HG03378 (cell line): ENCODE results near the gene SDC3.
"Not testable (repeated sequence)": the region's sequence is repeated elsewhere in the genome, so short reads cannot be mapped to it uniquely, and the experiment has no call there.

Experiments
- ATAC-seq: cut with Tn5 transposase; IDR thresholded peaks from one replicate; pipeline ENCODE4 v1.9.1; 2021; ENCODE audit warnings: mild to moderate bottlenecking, moderate library complexity; ENCODE audit not compliant: unreplicated experiment

Gene SDC3

GRCh38 chr1:30908696-30909364 lies at the start of gene SDC3:
Gene SDC3, minus strand, starts transcription at chr1:30908758. Its CDS starts 172 bp downstream, at chr1:30908586.
- ATAC-seq, result no peak

GRCh38 chr1:30957560-30958222 lies 49.1 kb upstream of the SDC3 start:
- ATAC-seq, result no peak

GRCh38 chr1:30955448-30956015 lies 47.0 kb upstream of the SDC3 start:
- no peak for ATAC-seq

GRCh38 chr1:30953685-30954084 lies 45.1 kb upstream of the SDC3 start:
- no peak for ATAC-seq

- ATAC-seq, result no peak
Observed at GRCh38 chr1:30952098-30952497, 43.5 kb upstream of the SDC3 start.

GRCh38 chr1:30950700-30951099 lies 42.1 kb upstream of the SDC3 start:
- ATAC-seq, result no peak

- no peak for ATAC-seq
Observed at GRCh38 chr1:30950053-30950452, 41.5 kb upstream of the SDC3 start.

- ATAC-seq, result not testable (repeated sequence)
Observed at GRCh38 chr1:30949487-30949838, 40.9 kb upstream of the SDC3 start.

- ATAC-seq, result not testable (repeated sequence)
Observed at GRCh38 chr1:30948813-30949486, 40.4 kb upstream of the SDC3 start.

GRCh38 chr1:30948278-30948677 lies 39.7 kb upstream of the SDC3 start:
- no peak for ATAC-seq

GRCh38 chr1:30947212-30947611 lies 38.7 kb upstream of the SDC3 start:
- ATAC-seq, result no peak

GRCh38 chr1:30942326-30942963 lies 33.9 kb upstream of the SDC3 start:
- ATAC-seq, result no peak

- ATAC-seq, result no peak
Observed at GRCh38 chr1:30940541-30940940, 32.0 kb upstream of the SDC3 start.

- ATAC-seq, result no peak
Observed at GRCh38 chr1:30936541-30937171, 28.1 kb upstream of the SDC3 start.

- ATAC-seq, result not testable (repeated sequence)
Observed at GRCh38 chr1:30935758-30936157, 27.2 kb upstream of the SDC3 start.

- ATAC-seq, result no peak
Observed at GRCh38 chr1:30934613-30935012, 26.1 kb upstream of the SDC3 start.

GRCh38 chr1:30933874-30934252 lies 25.3 kb upstream of the SDC3 start:
- ATAC-seq, result no peak

- no peak for ATAC-seq
Observed at GRCh38 chr1:30930631-30931173, 22.1 kb upstream of the SDC3 start.

- no peak for ATAC-seq
Observed at GRCh38 chr1:30929944-30930525, 21.5 kb upstream of the SDC3 start.
